Measurements from ENCODE around the gene MACROD2.

MACROD2 gene

DNA sequence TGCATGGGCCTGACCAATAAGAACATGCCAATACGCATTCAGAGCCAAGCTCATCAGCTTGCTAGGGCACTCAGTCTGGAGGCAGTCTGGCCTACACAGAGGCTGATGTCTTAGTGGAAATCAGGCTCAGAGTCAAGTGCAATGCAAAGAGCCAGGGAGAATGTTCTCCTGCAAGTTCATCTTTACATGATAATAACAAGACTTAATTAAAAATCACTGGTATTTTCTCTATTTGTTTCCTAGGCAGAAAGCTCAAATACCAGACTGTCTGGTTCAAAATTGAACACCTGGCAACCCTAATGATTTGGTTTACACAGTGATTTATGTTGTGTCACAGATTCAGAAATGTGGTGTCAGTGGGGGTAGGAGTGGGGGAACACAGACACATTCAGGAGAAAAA is 1031.4 kb downstream of the MACROD2 start:
- Histone ChIP-seq H3K4me3 (replicated peaks; ENCODE audit: low read depth, low read length) (no peak overlapping the region), H3K36me3 (ENCODE audit: control insufficient read depth, insufficient read depth, low read length) (no peaks in the 10 kb centered on the region), H3K27me3 (replicated peaks; ENCODE audit: control insufficient read depth, insufficient read depth, low read length) (no peaks in the 10 kb centered on the region)
- TF ChIP-seq, protein P1, sequence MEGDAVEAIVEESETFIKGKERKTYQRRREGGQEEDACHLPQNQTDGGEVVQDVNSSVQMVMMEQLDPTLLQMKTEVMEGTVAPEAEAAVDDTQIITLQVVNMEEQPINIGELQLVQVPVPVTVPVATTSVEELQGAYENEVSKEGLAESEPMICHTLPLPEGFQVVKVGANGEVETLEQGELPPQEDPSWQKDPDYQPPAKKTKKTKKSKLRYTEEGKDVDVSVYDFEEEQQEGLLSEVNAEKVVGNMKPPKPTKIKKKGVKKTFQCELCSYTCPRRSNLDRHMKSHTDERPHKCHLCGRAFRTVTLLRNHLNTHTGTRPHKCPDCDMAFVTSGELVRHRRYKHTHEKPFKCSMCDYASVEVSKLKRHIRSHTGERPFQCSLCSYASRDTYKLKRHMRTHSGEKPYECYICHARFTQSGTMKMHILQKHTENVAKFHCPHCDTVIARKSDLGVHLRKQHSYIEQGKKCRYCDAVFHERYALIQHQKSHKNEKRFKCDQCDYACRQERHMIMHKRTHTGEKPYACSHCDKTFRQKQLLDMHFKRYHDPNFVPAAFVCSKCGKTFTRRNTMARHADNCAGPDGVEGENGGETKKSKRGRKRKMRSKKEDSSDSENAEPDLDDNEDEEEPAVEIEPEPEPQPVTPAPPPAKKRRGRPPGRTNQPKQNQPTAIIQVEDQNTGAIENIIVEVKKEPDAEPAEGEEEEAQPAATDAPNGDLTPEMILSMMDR (IDR thresholded peaks at IDR 0.05; ENCODE audit: insufficient read depth, low read length, poor library complexity, severe bottlenecking) = no peak
- no peak for DNase-seq (ENCODE audit: extremely low read depth, insufficient read length)

DNA sequence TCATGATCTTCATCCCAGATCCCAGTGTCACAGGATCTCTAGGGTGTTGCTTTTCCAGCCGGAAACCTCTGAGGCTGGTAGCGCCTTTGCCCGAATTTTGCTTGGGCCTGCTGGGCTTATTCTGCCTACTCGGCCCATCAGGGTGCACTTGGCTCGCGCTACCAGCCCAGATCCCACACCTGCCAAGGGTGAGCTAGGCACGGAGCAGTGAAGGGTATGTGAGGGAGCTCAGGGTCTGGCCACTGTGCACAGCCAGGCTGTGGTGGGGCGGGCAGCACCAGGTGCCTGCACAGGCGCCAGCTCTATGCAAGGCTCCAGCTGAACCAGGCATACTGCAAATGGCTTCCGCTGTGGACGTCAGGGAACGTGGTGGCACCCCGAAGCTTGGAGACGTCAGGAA is 1035.5 kb downstream of the MACROD2 start:
- H3K27me3 ChIP-seq (replicated peaks; ENCODE audit: control insufficient read depth, insufficient read depth, low read length) = no peaks in the 10 kb centered on the region
- TF ChIP-seq, protein P1 (IDR thresholded peaks at IDR 0.05; ENCODE audit: insufficient read depth, low read length, poor library complexity, severe bottlenecking) = no peak
- H3K36me3 ChIP-seq (ENCODE audit: control insufficient read depth, insufficient read depth, low read length) = no peaks in the 10 kb centered on the region
- DNase-seq (ENCODE audit: extremely low read depth, insufficient read length) = no peak
- H3K4me3 ChIP-seq (replicated peaks; ENCODE audit: low read depth, low read length) = no peak overlapping the region

DNA sequence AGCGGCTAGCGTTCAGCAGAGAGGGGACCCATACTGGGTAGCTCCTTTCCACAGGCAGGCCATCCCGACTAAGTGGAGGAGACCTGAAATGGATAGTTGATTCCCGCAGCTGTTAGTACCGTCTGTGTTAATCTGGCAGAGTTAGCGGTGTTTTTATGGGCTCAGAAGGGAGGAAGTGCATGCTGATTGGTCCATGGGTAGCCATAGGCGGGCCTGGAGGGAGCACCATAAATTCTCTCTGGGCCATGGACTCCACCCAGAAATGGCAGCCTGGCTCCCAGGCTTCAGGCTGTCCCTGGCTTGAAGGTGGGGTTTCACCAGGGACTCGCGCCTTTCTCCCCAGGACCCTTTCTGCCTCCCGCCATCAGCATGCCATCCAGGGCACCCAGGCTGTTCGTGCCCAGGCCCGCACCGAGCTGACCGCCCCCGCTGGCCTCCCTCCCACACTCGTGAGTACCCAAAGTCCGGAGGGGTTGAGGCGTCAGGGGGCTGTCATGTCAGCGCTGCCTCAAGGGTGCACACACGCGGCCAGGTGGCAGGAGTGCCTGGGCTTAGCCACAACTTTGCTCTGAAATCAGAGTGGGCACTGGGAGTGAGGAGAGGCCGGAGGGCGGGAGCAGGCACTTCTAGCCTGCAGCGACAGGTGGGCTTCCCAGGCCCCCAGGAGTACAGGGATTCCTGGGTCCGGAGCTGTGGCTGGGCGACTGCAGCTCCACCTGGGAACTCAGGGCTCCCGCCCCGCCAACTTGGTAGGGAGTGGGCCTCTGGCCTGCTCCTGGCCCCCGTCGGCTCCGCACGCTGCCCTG is 1036.4 kb downstream of the MACROD2 start:
- no peak for DNase-seq (ENCODE audit: extremely low read depth, insufficient read length)
- TF ChIP-seq, protein P1 (IDR thresholded peaks at IDR 0.05; ENCODE audit: insufficient read depth, low read length, poor library complexity, severe bottlenecking) = no peak
- no peaks in the 10 kb centered on the region for H3K27me3 ChIP-seq (replicated peaks; ENCODE audit: control insufficient read depth, insufficient read depth, low read length)

DNA sequence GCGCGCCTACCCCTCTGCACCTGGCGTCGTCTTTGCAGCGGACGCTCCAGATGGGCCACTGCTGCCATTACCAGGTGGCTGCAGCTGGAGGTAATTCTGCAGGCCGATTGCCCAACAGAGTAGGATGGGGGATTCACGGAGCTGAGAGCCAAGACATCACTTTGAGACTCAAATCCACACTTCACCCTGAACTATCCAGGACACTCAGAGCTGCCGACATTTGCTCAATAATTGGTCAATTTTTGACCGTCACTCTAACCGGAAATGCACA is 1037.0 kb downstream of the MACROD2 start:
- TF ChIP-seq, protein P1 (IDR thresholded peaks at IDR 0.05; ENCODE audit: insufficient read depth, low read length, poor library complexity, severe bottlenecking) = no peak
- no peaks in the 10 kb centered on the region for H3K27me3 ChIP-seq (replicated peaks; ENCODE audit: control insufficient read depth, insufficient read depth, low read length)
- H3K36me3 ChIP-seq (ENCODE audit: control insufficient read depth, insufficient read depth, low read length) = no peaks in the 10 kb centered on the region
- no peak overlapping the region for H3K4me3 ChIP-seq (replicated peaks; ENCODE audit: low read depth, low read length)
- DNase-seq (ENCODE audit: extremely low read depth, insufficient read length) = no peak

More for the DNA sequence above, 1036.4 kb downstream of the MACROD2 start:
- Histone ChIP-seq H3K36me3 (ENCODE audit: control insufficient read depth, insufficient read depth, low read length) (no peaks in the 10 kb centered on the region), H3K4me3 (replicated peaks; ENCODE audit: low read depth, low read length) (no peak overlapping the region)

DNA sequence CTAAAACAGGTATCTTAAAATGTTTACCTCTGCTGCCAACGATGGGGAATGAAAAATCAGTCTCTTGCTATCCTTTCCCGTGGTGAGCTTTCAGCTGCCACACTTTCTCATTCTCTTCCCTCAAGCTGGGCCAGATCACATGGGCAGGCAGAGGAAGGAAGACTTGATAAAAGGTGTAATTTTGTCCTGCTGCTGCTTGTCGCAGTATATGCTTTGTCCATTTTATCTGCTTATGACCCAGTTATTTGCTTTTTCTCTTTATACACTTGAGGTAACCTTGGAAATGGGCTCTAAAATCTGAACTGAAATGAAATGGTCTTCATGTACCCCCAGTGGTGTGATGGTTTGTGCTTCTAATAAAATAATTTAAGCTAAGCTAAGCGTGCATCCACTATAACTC is 1038.0 kb downstream of the MACROD2 start:
- no peak for DNase-seq (ENCODE audit: extremely low read depth, insufficient read length)
- H3K36me3 ChIP-seq (ENCODE audit: control insufficient read depth, insufficient read depth, low read length) = no peaks in the 10 kb centered on the region
- H3K4me3 ChIP-seq (replicated peaks; ENCODE audit: low read depth, low read length) = no peak overlapping the region
- TF ChIP-seq, protein P1 (IDR thresholded peaks at IDR 0.05; ENCODE audit: insufficient read depth, low read length, poor library complexity, severe bottlenecking) = no peak
- H3K27me3 ChIP-seq (replicated peaks; ENCODE audit: control insufficient read depth, insufficient read depth, low read length) = no peaks in the 10 kb centered on the region

DNA sequence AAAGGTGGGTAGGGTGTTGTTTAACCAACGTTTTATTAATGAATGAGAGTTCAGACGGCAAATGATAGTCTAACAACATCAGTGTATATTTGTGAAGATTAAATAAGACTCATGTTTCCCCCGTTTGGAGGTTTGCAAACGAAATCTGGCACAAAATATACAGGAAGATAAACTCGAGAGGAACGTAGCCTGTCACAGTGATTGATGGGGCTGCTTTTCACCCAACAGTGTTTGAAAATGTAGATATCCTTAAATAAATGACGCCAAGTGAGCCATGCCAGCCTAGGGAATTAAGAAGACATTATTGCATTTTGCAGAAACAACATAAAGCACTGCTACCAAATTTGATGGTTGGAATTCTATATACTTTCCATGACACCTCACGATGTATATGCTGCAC is 1038.6 kb downstream of the MACROD2 start:
- TF ChIP-seq, protein P1 (IDR thresholded peaks at IDR 0.05; ENCODE audit: insufficient read depth, low read length, poor library complexity, severe bottlenecking) = no peak
- Histone ChIP-seq H3K36me3 (ENCODE audit: control insufficient read depth, insufficient read depth, low read length) (no peaks in the 10 kb centered on the region), H3K27me3 (replicated peaks; ENCODE audit: control insufficient read depth, insufficient read depth, low read length) (no peaks in the 10 kb centered on the region), H3K4me3 (replicated peaks; ENCODE audit: low read depth, low read length) (no peak overlapping the region)
- no peak for DNase-seq (ENCODE audit: extremely low read depth, insufficient read length)

Data from GM06990 (cell line).